IMR-90 (cell line): ENCODE measurements around the gene CLEC16A. TPM values are rescaled to one million over a fixed set of nuclear protein-coding genes. Genes with fewer than 3 reads are reported as not detected.

Experiments used
- ATAC-seq: fragments of 200-7000 bp; cut with Tn5 transposase; 2 replicates; pipeline ENCODE4 v1.9.1; 2020; ENCODE audit warnings: low read depth, mild to moderate bottlenecking, moderate library complexity
- BruUV-seq: library from RNA; stranded (reverse); fragments of 400-500 nt; replicated peaks from 2 replicates; lab custom pipeline; 2021; lab: Mats Ljungman, UMichigan
- CTCF ChIA-PET: fragments of 300-600 bp; formaldehyde crosslinking; extraction: SDS; loops from one replicate; lab custom pipeline; 2021; ENCODE audit warnings: antibody characterized with exemption; lab: Yijun Ruan, JAX
- POLR2A ChIA-PET: fragments of 300-600 bp; sonication (Branson Sonifier 250); formaldehyde crosslinking; loops from one replicate; lab custom pipeline; 2022; ENCODE audit warnings: antibody characterized with exemption; ENCODE audit not compliant: unreplicated experiment; lab: Charles Lee
- DNase-seq: peaks from one replicate; pipeline ENCODE4 v3.0.0; 2013
- H2AFZ ChIP-seq: replicated peaks from 2 replicates; pipeline ENCODE3; 2013; ENCODE audit warnings: low read length, mild to moderate bottlenecking; ENCODE audit not compliant: poor library complexity
- H2AK5ac ChIP-seq: 2 replicates; pipeline ENCODE4 v1.6.1; 2013; ENCODE audit warnings: low read depth, low read length, inconsistent platforms
- H2AK9ac ChIP-seq: replicated peaks from 2 replicates; pipeline ENCODE3; 2013; ENCODE audit warnings: mild to moderate bottlenecking, low read depth, low read length, moderate library complexity; ENCODE audit not compliant: poor library complexity
- H2BK120ac ChIP-seq: 2 replicates; pipeline ENCODE4 v1.6.1; 2013; ENCODE audit warnings: low read depth, low read length, inconsistent platforms
- H2BK15ac ChIP-seq: 3 replicates; pipeline ENCODE4 v1.6.1; 2013; ENCODE audit warnings: low read depth, low read length, inconsistent platforms
- H2BK20ac ChIP-seq: 2 replicates; pipeline ENCODE4 v1.6.1; 2013; ENCODE audit warnings: low read depth, mild to moderate bottlenecking, inconsistent platforms, low read length, moderate library complexity
- H2BK5ac ChIP-seq: 2 replicates; pipeline ENCODE4 v1.6.1; 2013; ENCODE audit warnings: mild to moderate bottlenecking, low read depth, low read length, inconsistent platforms; ENCODE audit not compliant: poor library complexity, severe bottlenecking
- H3K14ac ChIP-seq: replicated peaks from 2 replicates; pipeline ENCODE4 v1.6.1; 2013; ENCODE audit warnings: low read depth, low read length, inconsistent platforms
- H3K18ac ChIP-seq: 2 replicates; pipeline ENCODE4 v1.6.1; 2013; ENCODE audit warnings: low read depth, low read length, control low read depth
- H3K23ac ChIP-seq: 2 replicates; pipeline ENCODE4 v1.6.1; 2013; ENCODE audit warnings: low read depth, low read length, inconsistent platforms
- H3K27ac ChIP-seq: 2 replicates; pipeline ENCODE4 v1.5.1; 2013; ENCODE audit warnings: mild to moderate bottlenecking, control low read depth, low read length; ENCODE audit not compliant: insufficient read depth
- H3K27me3 ChIP-seq: 2 replicates; pipeline ENCODE4 v1.6.1; 2013; ENCODE audit warnings: low read length; ENCODE audit not compliant: control insufficient read depth, insufficient read depth
- H3K36me3 ChIP-seq: 2 replicates; pipeline ENCODE4 v1.6.1; 2013; ENCODE audit warnings: low read length, mixed read lengths; ENCODE audit not compliant: control insufficient read depth, insufficient read depth
- H3K4ac ChIP-seq: 2 replicates; pipeline ENCODE4 v1.6.1; 2013; ENCODE audit warnings: low read depth, low read length, inconsistent platforms
- H3K4me1 ChIP-seq: 2 replicates; pipeline ENCODE4 v1.6.1; 2013; ENCODE audit warnings: low read length, mixed read lengths; ENCODE audit not compliant: control insufficient read depth, insufficient read depth
- H3K4me2 ChIP-seq: 2 replicates; pipeline ENCODE4 v1.6.1; 2013; ENCODE audit warnings: low read depth, mild to moderate bottlenecking, control low read depth, low read length, moderate library complexity
- H3K4me3 ChIP-seq: 2 replicates; pipeline ENCODE4 v1.5.1; 2013; ENCODE audit warnings: low read depth, mild to moderate bottlenecking, control low read depth, low read length, moderate library complexity; ENCODE audit not compliant: insufficient read depth
- H3K56ac ChIP-seq: 2 replicates; pipeline ENCODE4 v1.6.1; 2013; ENCODE audit warnings: low read length, inconsistent platforms; ENCODE audit not compliant: insufficient read depth; ENCODE audit errors: extremely low read depth
- H3K79me1 ChIP-seq, 2 experiments: 2 replicates each; pipeline ENCODE4 v1.6.1; 2013; ENCODE audit warnings: low read length in 2 of 2, inconsistent platforms in 1 of 2, low read depth in 1 of 2
- H3K9ac ChIP-seq: 2 replicates; pipeline ENCODE4 v1.6.1; 2013; ENCODE audit warnings: low read depth, low read length, control low read depth
- H3K9me1 ChIP-seq: 2 replicates; pipeline ENCODE4 v1.6.1; 2013; ENCODE audit warnings: low read length, inconsistent platforms; ENCODE audit not compliant: insufficient read depth
- H3K9me3 ChIP-seq: 2 replicates; pipeline ENCODE4 v1.6.1; 2013; ENCODE audit warnings: low read length; ENCODE audit not compliant: control insufficient read depth, insufficient read depth
- H4K20me1 ChIP-seq: 2 replicates; pipeline ENCODE4 v1.6.1; 2013; ENCODE audit warnings: low read length, inconsistent platforms; ENCODE audit not compliant: insufficient read depth
- H4K5ac ChIP-seq: 2 replicates; pipeline ENCODE4 v1.6.1; 2013; ENCODE audit warnings: mild to moderate bottlenecking, low read depth, low read length, control low read depth
- H4K8ac ChIP-seq, 2 experiments: 2 replicates each; pipeline ENCODE4 v1.6.1; 2013; ENCODE audit warnings: low read depth in 2 of 2, low read length in 2 of 2, control low read depth in 1 of 2, inconsistent platforms in 1 of 2
- H4K91ac ChIP-seq: 2 replicates; pipeline ENCODE4 v1.6.1; 2013; ENCODE audit warnings: low read depth, low read length, inconsistent platforms; ENCODE audit not compliant: insufficient read depth
- BHLHE40 ChIP-seq: fragments of 150-350 bp; IDR thresholded peaks from 2 replicates; pipeline ENCODE4 v1.6.1; 2016; ENCODE audit warnings: mild to moderate bottlenecking, low read depth, low read length
- CEBPB ChIP-seq: IDR thresholded peaks from 2 replicates; pipeline ENCODE4 v1.6.1; 2012; ENCODE audit warnings: low read depth, low read length, improper control_type of control experiment
- CHD1 ChIP-seq: IDR thresholded peaks from 2 replicates; pipeline ENCODE4 v1.6.1; 2012; ENCODE audit warnings: low read depth, low read length, improper control_type of control experiment
- CTCF ChIP-seq: conservative IDR thresholded peaks from 2 replicates; pipeline ENCODE4 v1.5.1; 2012; ENCODE audit warnings: mild to moderate bottlenecking, low read depth, low read length, improper control_type of control experiment
- FOS ChIP-seq: fragments of 150-350 bp; IDR thresholded peaks from 2 replicates; pipeline ENCODE4 v1.6.1; 2016; ENCODE audit warnings: low read depth, low read length
- MAFK ChIP-seq: IDR thresholded peaks from 2 replicates; pipeline ENCODE4 v1.6.1; 2012; ENCODE audit warnings: low read depth, low read length, improper control_type of control experiment
- MAZ ChIP-seq: IDR thresholded peaks from 2 replicates; pipeline ENCODE4 v1.6.1; 2012; ENCODE audit warnings: low read depth, mild to moderate bottlenecking, low read length, improper control_type of control experiment, moderate library complexity, borderline replicate concordance
- MXI1 ChIP-seq: IDR thresholded peaks from 2 replicates; pipeline ENCODE4 v1.6.1; 2012; ENCODE audit warnings: low read depth, mild to moderate bottlenecking, low read length, moderate library complexity, borderline replicate concordance
- NFE2L2 ChIP-seq: fragments of 150-350 bp; IDR thresholded peaks from 2 replicates; pipeline ENCODE4 v1.6.1; 2016; ENCODE audit warnings: low read depth, mild to moderate bottlenecking, low read length
- POLR2A ChIP-seq: IDR thresholded peaks from 2 replicates; pipeline ENCODE4 v1.6.1; 2012; ENCODE audit warnings: mild to moderate bottlenecking, low read depth, low read length
- RFX5 ChIP-seq: IDR thresholded peaks from 2 replicates; pipeline ENCODE4 v1.8.0; 2012; ENCODE audit warnings: low read depth, mild to moderate bottlenecking, low read length, moderate library complexity
- SMC3 ChIP-seq: fragments of 150-350 bp; IDR thresholded peaks from 2 replicates; pipeline ENCODE4 v1.6.1; 2016; ENCODE audit warnings: low read depth, mild to moderate bottlenecking, antibody characterized with exemption, low read length, moderate library complexity
- WGBS, 2 experiments: methylation state at CpG; one replicate each; pipeline versions ENCODE4 v1.1.5 to v1.1.7; 2013; ENCODE audit warnings: missing lambda C conversion rate in 2 of 2; ENCODE audit not compliant: insufficient read length in 1 of 2; ENCODE audit errors: extremely low coverage in 2 of 2; 5-methylcytosine and 5-hydroxymethylcytosine counted together
- dilution Hi-C: fragments of 300-500 bp; cut with HindIII; formaldehyde crosslinking; loops from one replicate; pipeline ENCODE4 v1.14.3; 2018; ENCODE audit warnings: low sequenced_read_pairs; ENCODE audit not compliant: unreplicated experiment
- in situ Hi-C: fragments of 300-500 bp; cut with MboI; formaldehyde crosslinking; loops from 3 replicates; pipeline ENCODE4 v1.14.3; 2019; ENCODE audit warnings: low sequenced_read_pairs, inconsistent platforms, mixed read lengths
- intact Hi-C: fragments of 100-400 bp; cut with micrococcal nuclease; formaldehyde crosslinking; loops from 2 replicates; pipeline ENCODE4 v1.10.0; 2022
- polyA plus RNA-seq, 3 experiments: library from polyadenylated mRNA; depleted of rRNA; stranded (reverse); fragments of >200 nt; gene quantifications; 2 replicates each; pipeline ENCODE4 v1.2.3, GENCODE V29; 2012; ENCODE audit warnings: low replicate concordance in 1 of 3
- total RNA-seq: library from RNA; depleted of rRNA; stranded (reverse); fragments of >200 nt; gene quantifications from 2 replicates; pipeline ENCODE4 v1.2.3, GENCODE V29; 2012
- TF ChIP-seq, protein P1 (sequence below): fragments of 150-350 bp; IDR thresholded peaks from 2 replicates; pipeline ENCODE4 v1.6.1; 2017; ENCODE audit warnings: mild to moderate bottlenecking, antibody characterized with exemption, low read length, low read depth

The CLEC16A gene
- total and polyA plus RNA-seq, 2 of the 4 experiments (the other 2 are of a cell fraction) = 15.9 to 16.5 TPM

GRCh38 chr16:10926867-10927266, 17.5 kb upstream of the CLEC16A start:
- H3K14ac ChIP-seq = no peak overlapping the region
- H2BK20ac ChIP-seq = no peak overlapping the region
- no peak for ATAC-seq
- WGBS, 2 experiments = 100% methylated on average over 1 of the region's 5 CpGs; no CpG with 5 or more reads in 1 of the 2 experiments
- H4K5ac ChIP-seq = no peak overlapping the region
- in situ Hi-C loops = loop anchor here (25.0 kb wide), 1 partner anchor 1815 kb away; no protein-coding TSS in a partner anchor
- H3K79me1 ChIP-seq = peaks cover 13 to 20% of the 10 kb centered on the region in 2 experiments
- TF ChIP-seq MAFK (no peak), FOS (no peak), BHLHE40 (no peak), SMC3 (no peak), POLR2A (no peak), CEBPB (no peak), CTCF (no peak), RFX5 (no peak), MXI1 (no peak), NFE2L2 (no peak), CHD1 (no peak), MAZ (no peak)
- TF ChIP-seq, protein P1, sequence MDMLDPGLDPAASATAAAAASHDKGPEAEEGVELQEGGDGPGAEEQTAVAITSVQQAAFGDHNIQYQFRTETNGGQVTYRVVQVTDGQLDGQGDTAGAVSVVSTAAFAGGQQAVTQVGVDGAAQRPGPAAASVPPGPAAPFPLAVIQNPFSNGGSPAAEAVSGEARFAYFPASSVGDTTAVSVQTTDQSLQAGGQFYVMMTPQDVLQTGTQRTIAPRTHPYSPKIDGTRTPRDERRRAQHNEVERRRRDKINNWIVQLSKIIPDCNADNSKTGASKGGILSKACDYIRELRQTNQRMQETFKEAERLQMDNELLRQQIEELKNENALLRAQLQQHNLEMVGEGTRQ = no peak
- no peak overlapping the region for H2AK9ac ChIP-seq
- H3K4ac ChIP-seq = no peak overlapping the region
- H4K8ac ChIP-seq = no peak overlapping the region
- no peak overlapping the region for H2AFZ ChIP-seq
- H2AK5ac ChIP-seq = no peak overlapping the region
- no peak overlapping the region for H3K4me2 ChIP-seq
- peaks cover 20% of the 10 kb centered on the region for H4K20me1 ChIP-seq
- BruUV-seq = no TSS peak
- CTCF ChIA-PET = interaction anchor here (1.0 kb wide), 1 partner anchor 8 kb away, joined by 3 read pairs; no protein-coding TSS in a partner anchor
- no peak overlapping the region for H3K4me3 ChIP-seq
- H2BK5ac ChIP-seq = no peak overlapping the region
- peaks cover 5% of the 10 kb centered on the region for H3K4me1 ChIP-seq
- no peak overlapping the region for H3K18ac ChIP-seq
- no peak overlapping the region for H3K27ac ChIP-seq
- H3K36me3 ChIP-seq = peaks cover 42% of the 10 kb centered on the region
- H3K23ac ChIP-seq = no peak overlapping the region
- no peak for DNase-seq
- no peak overlapping the region for H2BK15ac ChIP-seq
- POLR2A ChIA-PET = no interaction called here
- no peaks in the 10 kb centered on the region for H3K27me3 ChIP-seq
- dilution Hi-C loops = no loop called here
- peaks cover under 1% of the 10 kb centered on the region; the same call in 1 of the 2 replicates for H3K9me1 ChIP-seq
- no peak overlapping the region for H3K9ac ChIP-seq
- H2BK120ac ChIP-seq = no peak overlapping the region
- no peak overlapping the region for H3K56ac ChIP-seq
- H4K91ac ChIP-seq = no peak overlapping the region
- intact Hi-C loops = no loop called here
- H3K9me3 ChIP-seq = no peaks in the 10 kb centered on the region
